ENCODE measurements around the gene CACNA2D2. TPM values are rescaled to one million over a fixed set of nuclear protein-coding genes. Genes with fewer than 3 reads are reported as not detected.
A peak's percentile ranks its signal among the peaks of the same experiment; 100 is the strongest.

Gene CACNA2D2
- total and polyA plus RNA-seq, 2 of the 4 experiments (the other 2 are of a cell fraction) = 0.15 TPM; not detected in 1

DNA sequence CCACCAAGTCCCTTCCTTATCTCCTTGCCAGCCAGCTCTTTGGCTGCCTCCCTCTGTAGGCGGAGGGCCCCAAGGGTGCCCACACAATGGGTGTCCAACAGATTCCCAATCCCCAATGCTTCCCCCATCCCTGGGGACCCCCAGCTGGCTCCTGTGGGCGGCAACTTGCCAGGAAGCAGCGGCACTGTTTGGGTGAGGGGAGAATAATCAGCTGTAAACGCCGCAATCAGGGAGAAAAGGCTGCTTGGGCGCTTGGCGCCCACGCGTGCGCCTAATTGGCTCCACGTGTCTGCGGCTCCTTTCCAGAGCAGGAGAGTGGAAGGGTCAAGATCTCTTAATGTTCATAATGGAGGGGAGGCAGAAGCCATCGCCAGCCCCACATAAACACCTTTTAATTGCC lies 76.2 kb downstream of the CACNA2D2 start:
- in situ Hi-C loops (cut with MboI; ENCODE audit: low sequenced_read_pairs) (no loop called here), intact Hi-C loops (cut with micrococcal nuclease) (no loop called here)
- CTCF ChIA-PET = no interaction called here

More for the DNA sequence above, 76.2 kb downstream of the CACNA2D2 start:
- peak overlapping the region; percentile 84 for H2AK9ac ChIP-seq (replicated peaks; ENCODE audit: low read depth, low read length, poor library complexity)
- no peak overlapping the region for H3K23ac ChIP-seq (ENCODE audit: low read depth, low read length)
- TF ChIP-seq, protein P1, sequence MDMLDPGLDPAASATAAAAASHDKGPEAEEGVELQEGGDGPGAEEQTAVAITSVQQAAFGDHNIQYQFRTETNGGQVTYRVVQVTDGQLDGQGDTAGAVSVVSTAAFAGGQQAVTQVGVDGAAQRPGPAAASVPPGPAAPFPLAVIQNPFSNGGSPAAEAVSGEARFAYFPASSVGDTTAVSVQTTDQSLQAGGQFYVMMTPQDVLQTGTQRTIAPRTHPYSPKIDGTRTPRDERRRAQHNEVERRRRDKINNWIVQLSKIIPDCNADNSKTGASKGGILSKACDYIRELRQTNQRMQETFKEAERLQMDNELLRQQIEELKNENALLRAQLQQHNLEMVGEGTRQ (IDR thresholded peaks at IDR 0.05; ENCODE audit: low read depth, low read length) = no peak
- TF ChIP-seq RAD21 (IDR thresholded peaks at IDR 0.05; ENCODE audit: low read length) (no peak), FOS (IDR thresholded peaks at IDR 0.05; ENCODE audit: low read depth, low read length) (no peak), BHLHE40 (IDR thresholded peaks at IDR 0.05; ENCODE audit: low read depth, low read length) (no peak)
- TF ChIP-seq, protein P2, sequence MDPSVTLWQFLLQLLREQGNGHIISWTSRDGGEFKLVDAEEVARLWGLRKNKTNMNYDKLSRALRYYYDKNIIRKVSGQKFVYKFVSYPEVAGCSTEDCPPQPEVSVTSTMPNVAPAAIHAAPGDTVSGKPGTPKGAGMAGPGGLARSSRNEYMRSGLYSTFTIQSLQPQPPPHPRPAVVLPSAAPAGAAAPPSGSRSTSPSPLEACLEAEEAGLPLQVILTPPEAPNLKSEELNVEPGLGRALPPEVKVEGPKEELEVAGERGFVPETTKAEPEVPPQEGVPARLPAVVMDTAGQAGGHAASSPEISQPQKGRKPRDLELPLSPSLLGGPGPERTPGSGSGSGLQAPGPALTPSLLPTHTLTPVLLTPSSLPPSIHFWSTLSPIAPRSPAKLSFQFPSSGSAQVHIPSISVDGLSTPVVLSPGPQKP (IDR thresholded peaks at IDR 0.05; ENCODE audit: borderline replicate concordance, low read depth, low read length) = no peak
- H4K91ac ChIP-seq (ENCODE audit: insufficient read depth, low read depth, low read length) = no peak overlapping the region
- no peaks in the 10 kb centered on the region for H3K4me1 ChIP-seq (ENCODE audit: control insufficient read depth, insufficient read depth, low read length)
- no peak overlapping the region for H2AK5ac ChIP-seq (ENCODE audit: low read depth, low read length)
- no peak overlapping the region for H3K4ac ChIP-seq (ENCODE audit: low read depth, low read length)
- no peak overlapping the region for H3K14ac ChIP-seq (replicated peaks; ENCODE audit: low read depth, low read length)
- POLR2A ChIA-PET (ENCODE audit: unreplicated experiment) = no interaction called here
- no CpG with 5 or more reads among the region's 13 CpGs for WGBS, 2 experiments (ENCODE audit: extremely low coverage in 2 of 2, insufficient read length in 1 of 2)
- no peak overlapping the region for H3K27ac ChIP-seq (ENCODE audit: insufficient read depth, low read length)
- no peaks in the 10 kb centered on the region for H3K79me1 ChIP-seq (ENCODE audit: low read depth in 1 of 2, low read length in 2 of 2)
- H3K4me3 ChIP-seq (ENCODE audit: insufficient read depth, low read depth, low read length) = no peak overlapping the region
- no peak overlapping the region for H3K4me2 ChIP-seq (ENCODE audit: low read depth, low read length)
- no peak overlapping the region for H2BK20ac ChIP-seq (ENCODE audit: low read depth, low read length)
- no peak overlapping the region for H2BK120ac ChIP-seq (ENCODE audit: low read depth, low read length)
- no peaks in the 10 kb centered on the region for H3K9me1 ChIP-seq (ENCODE audit: insufficient read depth, low read length)
- no peak overlapping the region for H3K18ac ChIP-seq (ENCODE audit: low read depth, low read length)
- H3K9ac ChIP-seq (ENCODE audit: low read depth, low read length) = no peak overlapping the region
- no peak overlapping the region for H2BK5ac ChIP-seq (ENCODE audit: low read depth, low read length, poor library complexity, severe bottlenecking)
- H4K5ac ChIP-seq (ENCODE audit: low read depth, low read length) = no peak overlapping the region
- no peaks in the 10 kb centered on the region for H3K9me3 ChIP-seq (ENCODE audit: control insufficient read depth, insufficient read depth, low read length)
- no peaks in the 10 kb centered on the region for H3K36me3 ChIP-seq (ENCODE audit: control insufficient read depth, insufficient read depth, low read length)
- ATAC-seq (ENCODE audit: low read depth) = no peak
- no TSS peak for BruUV-seq (replicated peaks)
- no peak for DNase-seq
- no peak overlapping the region for H3K56ac ChIP-seq (ENCODE audit: extremely low read depth, insufficient read depth, low read length)
- no peaks in the 10 kb centered on the region for H4K20me1 ChIP-seq (ENCODE audit: insufficient read depth, low read length)
- H3K27me3 ChIP-seq (ENCODE audit: control insufficient read depth, insufficient read depth, low read length) = peaks cover 53% of the 10 kb centered on the region
- dilution Hi-C loops (cut with HindIII; ENCODE audit: low sequenced_read_pairs, unreplicated experiment) = no loop called here
- H2BK15ac ChIP-seq (ENCODE audit: low read depth, low read length) = no peak overlapping the region
- H4K8ac ChIP-seq (ENCODE audit: low read depth in 2 of 2, low read length in 2 of 2) = no peak overlapping the region
- no peak overlapping the region for H2AFZ ChIP-seq (replicated peaks; ENCODE audit: low read length, poor library complexity)
